HAP-1 (cell line): ENCODE results near the gene FAM110D.

Source experiments
- DNase-seq, 2 experiments: peaks; one replicate each; pipeline ENCODE4 v3.0.0-alpha.2; 2016 to 2020; ENCODE audit warnings: low spot score in 2 of 2
- H3K27me3 ChIP-seq: fragments of 250-450 bp; sonication (Bioruptor Pico); 2 replicates; pipeline ENCODE4 v1.5.1; 2020; ENCODE audit warnings: low read depth, mild to moderate bottlenecking, moderate library complexity
- H3K36me3 ChIP-seq: fragments of 250-450 bp; sonication (Bioruptor Pico); replicated peaks from 2 replicates; pipeline ENCODE4 v1.5.1; 2020; ENCODE audit warnings: mild to moderate bottlenecking
- H3K4me1 ChIP-seq: fragments of 250-450 bp; sonication (Bioruptor Pico); 2 replicates; pipeline ENCODE4 v1.5.1; 2020; ENCODE audit warnings: mild to moderate bottlenecking
- H3K4me3 ChIP-seq: fragments of 250-450 bp; sonication (Bioruptor Pico); 2 replicates; pipeline ENCODE4 v1.5.1; 2020; ENCODE audit warnings: mild to moderate bottlenecking, moderate library complexity
- H3K9me3 ChIP-seq: fragments of 250-450 bp; sonication (Bioruptor Pico); 2 replicates; pipeline ENCODE4 v1.5.1; 2020; ENCODE audit warnings: mild to moderate bottlenecking, moderate library complexity
- in situ Hi-C: fragments of 300-500 bp; cut with MboI; formaldehyde crosslinking; loops from 3 replicates; pipeline ENCODE4 v1.14.3; 2020; ENCODE audit warnings: low sequenced_read_pairs, inconsistent platforms, mixed read lengths

Gene FAM110D

DNA sequence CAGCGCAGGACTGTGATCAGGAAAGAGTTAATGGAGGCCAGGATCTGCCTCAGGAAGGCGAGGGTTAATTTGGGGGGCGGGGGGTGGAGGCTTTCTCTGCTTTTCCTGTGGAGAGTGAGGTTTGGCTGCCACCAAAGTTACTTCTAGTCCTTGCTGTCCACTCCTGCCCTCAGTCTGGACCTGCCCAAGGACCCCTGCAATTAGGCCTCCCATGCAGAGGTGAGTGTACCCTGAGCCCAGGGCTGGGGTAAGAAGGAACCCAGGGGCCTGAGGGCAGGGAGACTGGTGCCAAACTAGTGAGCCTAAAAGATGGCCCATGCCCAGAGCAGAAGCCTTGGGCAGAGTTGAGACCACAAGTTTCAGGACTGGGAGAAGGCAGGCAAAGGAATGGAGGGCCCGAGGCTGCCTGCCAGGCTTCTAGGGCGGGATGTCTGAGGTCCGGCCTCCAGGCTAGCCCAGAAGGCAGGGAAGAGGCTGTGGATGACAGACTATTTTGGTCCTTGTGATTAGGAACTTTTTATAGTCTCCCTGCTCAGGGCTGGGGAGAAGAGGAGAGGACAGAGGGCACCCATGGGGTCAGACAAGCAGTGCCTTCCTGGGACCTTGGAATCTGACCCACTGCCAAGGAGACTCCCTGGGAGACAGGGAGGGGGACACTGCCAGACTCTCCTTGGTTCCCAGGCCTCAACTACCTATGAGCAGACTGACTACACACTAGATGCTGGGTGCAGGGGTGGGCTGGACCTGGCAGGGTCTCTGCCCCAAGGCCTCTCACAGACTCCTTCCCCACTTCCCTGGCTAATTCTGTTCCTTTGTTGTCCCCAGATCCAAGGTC is at the start of gene FAM110D:
FAM110D (plus strand) TSS at position 172 of the 835 bp plus-strand sequence. CDS start 2,213 bp downstream, outside the sequence.
- DNase-seq: no peak
- no peaks in the 10 kb centered on the region for H3K36me3 ChIP-seq
- no peaks in the 10 kb centered on the region for H3K9me3 ChIP-seq
- no peak within 1 kb of the TSS for H3K4me3 ChIP-seq
- in situ Hi-C loops: loop anchor here (5.0 kb wide), 1 partner anchor 117 kb away; no protein-coding TSS in a partner anchor
- H3K27me3 ChIP-seq: no peaks in the 10 kb centered on the region
- peaks cover 19% of the 10 kb centered on the region for H3K4me1 ChIP-seq

DNA sequence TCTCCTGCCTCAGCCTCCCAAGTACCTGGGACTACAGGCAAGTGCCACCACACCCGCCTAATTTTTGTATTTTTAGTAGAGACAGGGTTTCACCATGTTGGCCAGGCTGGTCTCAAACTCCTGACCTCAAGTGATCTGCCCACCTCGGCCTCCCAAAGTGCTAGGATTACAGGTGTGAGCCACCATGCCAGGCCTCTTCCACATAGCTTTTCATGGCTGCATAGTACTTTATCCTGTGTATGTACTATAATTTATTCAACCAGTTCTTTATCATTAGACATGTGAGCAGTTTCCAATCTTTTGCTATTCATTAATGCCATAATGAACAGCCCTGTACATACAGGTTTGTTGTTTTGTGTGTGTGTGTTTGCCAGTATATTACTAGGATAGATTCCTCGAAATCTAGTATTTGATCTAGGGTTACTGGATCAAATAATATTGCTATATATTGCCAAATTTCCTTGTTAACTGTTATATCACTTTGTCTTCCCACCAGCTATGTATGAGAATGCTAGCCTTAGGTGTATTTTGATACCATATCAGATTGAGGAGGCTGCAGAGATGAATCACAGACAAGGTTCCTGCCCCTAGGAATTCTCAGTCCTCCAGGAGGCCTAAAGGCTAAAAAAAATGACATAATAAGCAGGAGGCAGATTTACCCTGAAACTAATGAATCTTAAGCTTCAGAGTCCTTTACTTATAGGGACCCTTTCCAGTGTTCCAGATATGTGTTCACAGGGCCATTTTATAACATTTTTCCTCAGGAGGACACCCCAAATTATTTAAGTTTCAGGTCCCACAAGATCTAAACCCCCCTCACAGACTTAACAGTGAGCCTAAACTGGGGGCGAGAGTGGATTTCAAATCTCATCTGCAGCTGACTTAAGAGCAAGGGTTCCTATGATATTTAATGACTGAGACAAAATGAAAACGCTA is 49.4 kb upstream of the FAM110D start:
- in situ Hi-C loops: loop anchor here (5.0 kb wide), 1 partner anchor 38 kb away; no protein-coding TSS in a partner anchor
- no peaks in the 10 kb centered on the region for H3K27me3 ChIP-seq
- no peak for DNase-seq
- peaks cover 15% of the 10 kb centered on the region for H3K4me1 ChIP-seq
- no peak overlapping the region; the same call in 1 of the 2 replicates for H3K4me3 ChIP-seq
- peaks cover 10% of the 10 kb centered on the region for H3K36me3 ChIP-seq
- H3K9me3 ChIP-seq: no peaks in the 10 kb centered on the region

DNA sequence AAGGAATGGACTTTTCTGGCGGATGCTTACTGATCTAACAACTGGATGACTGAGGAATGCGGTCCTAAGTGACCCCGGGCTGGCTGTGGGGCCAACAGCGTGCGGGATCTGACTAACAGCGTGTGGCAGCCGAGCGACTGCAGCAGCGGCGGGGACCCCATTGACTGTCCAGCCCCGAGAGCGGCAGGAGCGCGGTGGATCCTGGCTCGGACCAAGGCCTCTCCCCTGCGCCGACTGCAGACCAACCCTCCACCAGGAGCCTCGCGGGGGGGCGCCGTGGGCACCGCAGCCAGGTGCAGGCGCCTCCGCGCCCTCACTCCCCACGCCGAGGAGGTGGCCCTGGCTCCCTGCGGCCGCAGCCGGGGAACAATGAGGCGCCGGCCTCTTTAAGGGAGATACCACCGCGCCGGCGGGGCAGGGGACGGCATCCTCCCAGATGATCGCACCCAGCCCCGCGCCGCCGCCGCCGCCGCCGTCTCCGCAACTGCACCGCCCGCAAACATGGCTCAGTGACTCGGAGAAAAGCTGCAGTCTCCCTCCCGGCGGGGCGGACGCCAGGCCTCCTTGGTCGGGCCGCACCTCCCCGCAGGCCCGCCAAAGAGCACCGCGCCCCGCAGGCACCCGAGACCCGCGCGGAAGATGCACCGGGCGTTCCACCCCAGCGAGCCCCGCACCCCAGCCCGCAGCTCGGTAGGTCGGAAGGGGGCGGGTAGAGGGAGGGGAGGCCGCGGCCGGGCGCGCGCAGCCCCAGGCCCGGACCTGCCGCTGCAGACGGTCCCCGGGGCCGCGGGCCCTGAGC is 47.9 kb upstream of the FAM110D start:
- Histone ChIP-seq H3K27me3 (no peaks in the 10 kb centered on the region), H3K9me3 (no peaks in the 10 kb centered on the region), H3K4me3 (peak overlapping the region; percentile 89), H3K4me1 (peaks cover 13% of the 10 kb centered on the region), H3K36me3 (peaks cover 17% of the 10 kb centered on the region)
- peak; percentile 76 to 90 for DNase-seq
- in situ Hi-C loops: no loop called here

DNA sequence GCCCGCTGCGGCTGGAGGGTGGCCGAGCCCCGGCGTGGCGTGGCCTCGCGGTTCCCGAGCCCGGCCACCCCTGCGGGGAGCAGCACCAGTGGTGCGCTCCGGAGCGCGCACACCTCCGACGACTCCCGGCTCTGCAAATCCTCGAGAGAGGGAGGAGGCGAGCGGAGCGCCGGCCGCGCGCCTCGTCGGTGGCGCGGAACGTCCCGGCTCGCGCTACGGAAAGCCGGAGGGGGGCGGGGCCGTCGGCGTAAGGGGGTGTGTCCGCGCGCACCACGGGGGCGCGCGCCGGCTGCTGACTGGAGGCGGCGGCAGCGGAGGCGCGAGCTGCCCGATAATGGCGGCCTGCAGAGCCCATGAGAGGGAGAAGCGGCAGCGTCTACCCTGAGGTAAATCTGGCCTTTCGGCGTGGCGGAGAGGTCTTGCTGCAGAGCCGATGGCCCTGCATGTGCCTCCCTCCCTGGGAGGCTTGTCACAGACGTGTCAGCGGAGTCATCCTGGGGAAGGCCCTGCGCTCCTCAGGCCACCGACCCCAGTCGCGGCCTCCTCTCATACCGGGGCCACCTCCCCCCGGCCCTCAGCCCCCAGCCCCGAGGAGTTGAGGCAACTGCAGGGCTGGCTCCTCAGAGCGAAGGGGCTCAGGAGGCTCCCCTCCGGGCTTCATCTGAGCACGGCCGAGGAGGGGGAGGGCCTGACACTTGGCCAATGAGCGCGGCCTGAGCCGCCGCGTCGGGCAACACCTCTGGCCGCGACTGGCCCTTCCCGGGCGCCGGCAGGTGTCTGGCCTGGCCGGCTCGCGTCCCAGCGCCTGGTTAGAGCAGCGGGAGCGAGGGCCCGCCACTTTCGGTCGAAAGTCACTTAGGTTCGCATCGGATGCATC is 47.1 kb upstream of the FAM110D start, which contains the start of gene PDIK1L:
PDIK1L (plus strand) TSS at position 295 of the 877 bp plus-strand sequence. CDS start 2,485 bp downstream, outside the sequence.
- peaks cover 17% of the 10 kb centered on the region for H3K36me3 ChIP-seq
- H3K4me1 ChIP-seq: peaks cover 13% of the 10 kb centered on the region
- no peaks in the 10 kb centered on the region for H3K27me3 ChIP-seq
- in situ Hi-C loops: no loop called here
- peak; percentile 85 to 94 for DNase-seq
- H3K9me3 ChIP-seq: no peaks in the 10 kb centered on the region
- peak within 1 kb of the TSS; percentile 89 for H3K4me3 ChIP-seq

DNA sequence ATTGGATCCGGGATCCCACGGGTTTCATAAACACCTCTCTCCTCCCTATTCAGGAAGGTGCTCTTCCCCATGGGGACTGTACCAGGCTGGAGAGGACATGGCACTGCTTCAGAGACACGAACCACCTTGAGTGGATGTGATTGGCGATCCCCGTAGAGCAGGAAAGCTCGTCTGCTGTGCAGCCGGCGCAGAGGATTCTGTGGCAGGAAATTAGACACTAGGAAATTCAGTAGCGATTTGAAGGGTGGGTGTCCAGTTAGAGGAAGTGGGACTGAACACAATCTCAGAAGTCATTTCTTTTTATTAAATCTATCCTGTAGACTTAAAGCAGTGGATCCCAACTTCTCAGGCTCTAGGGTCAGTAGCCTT is 46.5 kb upstream of the FAM110D start:
- Histone ChIP-seq H3K4me3 (peak overlapping the region; percentile 89), H3K27me3 (no peaks in the 10 kb centered on the region), H3K4me1 (peaks cover 13% of the 10 kb centered on the region), H3K36me3 (peaks cover 20% of the 10 kb centered on the region), H3K9me3 (no peaks in the 10 kb centered on the region)
- no peak for DNase-seq
- in situ Hi-C loops: no loop called here

DNA sequence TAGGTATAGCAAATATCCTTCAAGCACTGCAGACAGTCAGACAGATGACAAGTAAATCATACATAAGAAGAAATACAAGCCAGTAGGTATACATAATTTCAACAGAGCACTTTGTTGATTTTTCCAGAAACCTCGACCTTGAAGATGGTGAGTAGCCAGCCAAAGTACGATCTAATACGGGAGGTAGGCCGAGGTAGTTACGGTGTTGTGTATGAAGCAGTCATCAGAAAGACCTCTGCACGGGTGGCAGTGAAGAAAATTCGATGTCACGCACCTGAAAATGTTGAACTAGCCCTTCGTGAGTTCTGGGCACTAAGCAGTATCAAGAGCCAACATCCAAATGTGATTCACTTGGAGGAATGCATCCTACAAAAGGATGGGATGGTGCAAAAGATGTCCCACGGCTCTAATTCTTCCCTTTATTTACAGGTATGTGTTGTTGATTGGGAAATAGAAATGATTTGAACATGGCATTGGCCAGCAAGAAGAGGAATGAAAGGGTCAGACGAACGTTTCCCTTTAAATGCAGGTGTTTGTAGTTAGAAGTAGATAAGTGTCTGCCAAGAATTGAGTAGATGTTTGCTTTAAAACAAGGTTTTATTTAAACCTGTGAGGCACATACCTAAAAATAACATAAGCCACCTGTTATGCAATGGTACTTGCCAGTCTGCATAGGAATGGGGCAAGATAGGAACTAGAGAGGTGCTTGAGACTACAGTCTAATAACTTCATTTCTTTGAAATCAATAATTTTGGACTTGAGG is 44.5 kb upstream of the FAM110D start:
- in situ Hi-C loops: no loop called here

DNA sequence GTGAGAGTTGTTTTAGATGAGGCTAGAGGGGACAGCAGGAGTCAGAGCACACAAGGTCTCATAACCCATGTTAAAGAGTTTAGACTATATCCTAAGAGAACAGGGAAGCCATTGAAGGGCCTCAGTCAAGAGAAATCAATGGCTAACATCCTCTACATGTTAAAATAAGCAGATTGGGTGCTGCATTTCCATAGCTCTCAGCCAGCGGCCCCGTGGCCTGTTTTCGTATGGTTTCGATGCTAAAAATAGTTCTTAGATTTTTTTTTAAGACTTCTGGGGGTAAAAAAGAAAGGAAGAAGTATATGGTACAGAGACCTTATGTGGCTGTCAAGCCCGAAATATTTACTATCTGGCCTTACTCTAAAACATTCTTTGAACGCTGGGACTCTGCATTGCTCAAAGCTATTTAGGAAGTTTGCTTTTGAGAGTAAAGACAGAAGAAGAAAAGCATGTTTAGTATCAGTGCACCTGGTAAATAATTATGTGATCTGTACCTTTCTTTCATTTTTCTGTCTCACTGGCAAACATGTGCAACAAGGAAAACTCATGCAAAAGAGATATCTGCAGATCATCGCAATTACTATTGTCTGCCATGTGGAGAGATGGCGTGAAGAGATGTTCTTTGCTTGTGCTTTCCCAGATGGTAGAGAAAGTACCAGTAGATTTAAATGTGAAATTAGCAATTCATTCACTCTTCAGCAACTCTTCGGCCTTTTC is 38.8 kb upstream of the FAM110D start:
- in situ Hi-C loops: no loop called here
- Histone ChIP-seq H3K36me3 (peaks cover 24% of the 10 kb centered on the region), H3K27me3 (no peaks in the 10 kb centered on the region), H3K4me1 (peaks cover 3% of the 10 kb centered on the region; the same call in 1 of the 2 replicates), H3K4me3 (no peak overlapping the region), H3K9me3 (no peaks in the 10 kb centered on the region)
- no peak for DNase-seq

More for the DNA sequence above, 44.5 kb upstream of the FAM110D start:
- Histone ChIP-seq H3K9me3 (no peaks in the 10 kb centered on the region), H3K27me3 (no peaks in the 10 kb centered on the region), H3K4me1 (peaks cover 13% of the 10 kb centered on the region), H3K4me3 (no peak overlapping the region), H3K36me3 (peaks cover 31% of the 10 kb centered on the region)
- no peak for DNase-seq

DNA sequence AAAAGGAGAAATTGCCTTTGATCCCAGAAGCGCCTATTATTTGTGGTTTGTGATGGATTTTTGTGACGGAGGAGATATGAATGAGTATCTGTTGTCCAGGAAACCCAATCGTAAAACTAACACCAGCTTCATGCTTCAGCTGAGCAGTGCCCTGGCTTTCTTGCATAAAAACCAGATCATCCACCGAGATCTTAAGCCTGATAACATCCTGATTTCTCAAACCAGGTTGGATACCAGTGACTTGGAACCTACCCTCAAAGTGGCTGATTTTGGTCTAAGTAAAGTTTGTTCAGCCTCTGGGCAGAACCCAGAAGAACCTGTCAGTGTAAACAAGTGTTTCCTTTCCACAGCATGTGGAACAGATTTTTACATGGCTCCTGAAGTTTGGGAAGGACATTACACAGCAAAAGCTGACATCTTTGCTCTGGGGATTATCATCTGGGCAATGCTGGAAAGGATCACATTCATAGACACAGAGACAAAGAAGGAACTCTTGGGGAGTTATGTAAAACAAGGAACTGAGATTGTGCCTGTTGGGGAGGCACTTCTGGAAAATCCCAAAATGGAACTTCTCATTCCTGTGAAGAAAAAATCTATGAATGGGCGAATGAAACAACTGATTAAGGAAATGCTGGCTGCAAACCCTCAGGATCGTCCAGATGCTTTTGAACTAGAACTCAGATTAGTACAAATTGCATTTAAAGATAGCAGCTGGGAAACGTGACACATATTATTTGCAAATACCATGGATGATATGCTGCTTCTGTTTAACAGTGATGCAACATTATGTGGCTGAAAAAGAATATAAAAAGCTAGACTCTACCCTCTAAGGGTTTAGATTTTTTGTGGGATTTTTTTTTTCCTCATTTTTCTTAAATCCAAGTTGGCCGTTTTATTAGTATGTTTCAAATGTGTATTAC is 36.8 kb upstream of the FAM110D start:
- Histone ChIP-seq H3K4me3 (no peak overlapping the region), H3K27me3 (no peaks in the 10 kb centered on the region), H3K9me3 (no peaks in the 10 kb centered on the region), H3K4me1 (peaks cover 11% of the 10 kb centered on the region), H3K36me3 (peaks cover 22% of the 10 kb centered on the region)
- in situ Hi-C loops: no loop called here
- DNase-seq: no peak

DNA sequence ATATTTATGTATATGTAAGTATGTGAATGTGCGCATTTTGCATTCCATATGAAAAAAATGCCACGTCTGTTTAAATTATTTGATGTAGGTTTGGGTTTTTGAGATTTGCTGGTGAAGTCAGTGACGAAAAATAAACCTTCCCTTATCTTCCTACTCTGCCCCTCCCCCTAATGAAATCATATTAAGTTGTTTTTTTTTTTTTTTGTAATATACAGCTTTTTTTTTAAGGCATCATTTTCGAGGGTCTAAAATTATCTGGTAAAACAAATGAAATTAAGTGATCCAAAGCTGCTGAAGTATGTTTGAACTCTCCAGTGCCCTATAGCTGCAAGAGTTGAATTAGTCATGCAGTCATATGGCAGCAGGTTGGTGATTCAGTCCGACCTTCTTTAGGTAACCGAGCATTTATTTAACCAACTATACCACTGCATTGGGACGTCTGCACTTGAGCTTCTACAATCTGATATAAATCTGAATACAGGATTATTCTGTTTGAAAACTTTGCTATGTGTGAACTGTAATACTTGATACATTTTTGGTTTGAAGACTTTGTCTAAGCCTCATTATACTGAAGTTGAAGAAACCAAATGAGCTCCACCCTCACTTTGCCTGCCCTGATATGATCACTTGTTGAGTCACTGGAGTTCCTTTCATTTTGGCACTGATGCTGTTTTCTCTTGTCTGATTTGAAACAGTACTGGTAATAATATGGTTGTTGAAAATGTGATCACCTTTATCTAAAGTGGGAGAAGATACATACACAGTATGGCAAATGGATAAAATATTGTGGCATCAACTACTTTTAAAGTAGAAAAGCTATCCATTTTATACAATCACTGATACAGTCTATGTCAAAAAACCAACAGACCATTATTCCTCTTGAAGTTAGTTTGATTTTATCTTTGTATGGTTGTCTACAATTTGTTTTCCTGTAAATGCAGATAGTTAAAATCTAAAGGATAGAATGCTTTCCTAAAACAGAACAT is 35.6 kb upstream of the FAM110D start:
- Histone ChIP-seq H3K4me1 (peaks cover 11% of the 10 kb centered on the region), H3K4me3 (no peak overlapping the region), H3K9me3 (no peaks in the 10 kb centered on the region), H3K36me3 (peaks cover 16% of the 10 kb centered on the region), H3K27me3 (no peaks in the 10 kb centered on the region)
- in situ Hi-C loops: no loop called here
- DNase-seq: no peak
